Natural killer cell (primary cell): Measurements from ENCODE around the gene CRTC2. TPM values are rescaled to one million over a fixed set of nuclear protein-coding genes. Genes with fewer than 3 reads are reported as not detected.
A peak's percentile ranks its signal among the peaks of the same experiment; 100 is the strongest.
"Not testable (repeated sequence)": the region's sequence is repeated elsewhere in the genome, so short reads cannot be mapped to it uniquely, and the experiment has no call there.

ENCODE experiments used
- ATAC-seq, 3 donors: fragments of 150-1000 bp in 2 of 3; fragments of 200-7000 bp in 1 of 3; cut with Tn5 transposase; 1 replicate in 1 of 3; 2 replicates in 2 of 3; pipeline ENCODE4 v1.10.0; 2021; ENCODE audit warnings: mild to moderate bottlenecking in 2 of 3, moderate library complexity in 2 of 3
- DNase-seq, 2 donors: peaks; one replicate each; pipeline versions ENCODE4 v3.0.0 to v3.0.0-alpha.2; 2013 to 2021; ENCODE audit warnings: mixed read lengths in 1 of 2
- H3K27ac ChIP-seq: one replicate; pipeline ENCODE4 v1.5.1; 2013; ENCODE audit warnings: mild to moderate bottlenecking, low read length
- H3K27me3 ChIP-seq: one replicate; pipeline ENCODE4 v1.6.1; 2013; ENCODE audit warnings: low read length; ENCODE audit not compliant: control insufficient read depth, insufficient read depth
- H3K36me3 ChIP-seq: one replicate; pipeline ENCODE4 v1.6.1; 2013; ENCODE audit warnings: low read length; ENCODE audit not compliant: control insufficient read depth, insufficient read depth
- H3K4me1 ChIP-seq: one replicate; pipeline ENCODE4 v1.6.1; 2013; ENCODE audit warnings: low read length; ENCODE audit not compliant: control insufficient read depth, insufficient read depth
- H3K4me3 ChIP-seq: one replicate; pipeline ENCODE4 v1.5.1; 2013; ENCODE audit warnings: low read length
- H3K9me3 ChIP-seq: one replicate; pipeline ENCODE4 v1.6.1; 2013; ENCODE audit warnings: low read length; ENCODE audit not compliant: control insufficient read depth, insufficient read depth
- H3K27ac Mint-ChIP-seq, 2 donors: one replicate each; pipeline ENCODE4 v1.8.0; 2022; ENCODE audit warnings: mild to moderate bottlenecking in 2 of 2, mixed read lengths in 2 of 2, moderate library complexity in 1 of 2
- H3K27me3 Mint-ChIP-seq, 2 donors: one replicate each; pipeline ENCODE4 v1.8.0; 2022; ENCODE audit warnings: low read depth in 2 of 2, mixed read lengths in 2 of 2
- H3K36me3 Mint-ChIP-seq: one replicate; pipeline ENCODE4 v1.8.0; 2022; ENCODE audit warnings: mixed read lengths
- H3K4me1 Mint-ChIP-seq, 2 donors: one replicate each; pipeline ENCODE4 v1.8.0; 2022; ENCODE audit warnings: mixed read lengths in 2 of 2
- H3K4me3 Mint-ChIP-seq: one replicate; pipeline ENCODE4 v1.8.0; 2022; ENCODE audit warnings: mild to moderate bottlenecking, moderate library complexity, mixed read lengths
- H3K9me3 Mint-ChIP-seq, 2 donors: one replicate each; pipeline ENCODE4 v1.8.0; 2022; ENCODE audit warnings: mixed read lengths in 2 of 2
- CTCF ChIP-seq: fragments of 200-600 bp; IDR thresholded peaks from one replicate; pipeline ENCODE4 v1.8.0; 2022; ENCODE audit warnings: antibody characterized with exemption
- WGBS: methylation state at CpG from one replicate; pipeline ENCODE4 v1.1.7; 2013; ENCODE audit warnings: missing lambda C conversion rate; ENCODE audit not compliant: insufficient coverage; 5-methylcytosine and 5-hydroxymethylcytosine counted together
- intact Hi-C: fragments of 100-400 bp; cut with micrococcal nuclease; formaldehyde crosslinking; loops from one replicate; pipeline ENCODE4 v1.14.2; 2022
- total RNA-seq, 4 donors: library from RNA; stranded (reverse); fragments of 120-200 nt in 1 of 4; gene quantifications; one replicate each; pipeline versions ENCODE4 v1.2.3 to v1.2.4, GENCODE V29; 2013 to 2022

The CRTC2 gene
- total RNA-seq, 3 donors from 2014 or later (not counting 1 experiment from before 2014, with no cell fraction given), result 144 to 166 (median 154) TPM

GRCh38 chr1:153912349-153912748 lies 46.1 kb downstream of the CRTC2 start:
- Histone ChIP-seq H3K27ac (no peak overlapping the region), H3K27me3 (no peaks in the 10 kb centered on the region), H3K36me3 (peaks cover 12% of the 10 kb centered on the region), H3K4me3 (no peak overlapping the region), H3K4me1 (no peaks in the 10 kb centered on the region), H3K9me3 (no peaks in the 10 kb centered on the region)
- no peaks in the 10 kb centered on the region for H3K9me3 Mint-ChIP-seq
- no peaks in the 10 kb centered on the region for H3K27me3 Mint-ChIP-seq
- ATAC-seq, result no peak
- DNase-seq, result no peak
- TF ChIP-seq CTCF, result no peak
- peaks cover 26 to 28% of the 10 kb centered on the region in 2 donors for H3K4me1 Mint-ChIP-seq
- H3K27ac Mint-ChIP-seq, result peak overlapping the region; percentile 38 to 68
- H3K4me3 Mint-ChIP-seq, result peak overlapping the region; percentile 2
- intact Hi-C loops, result no loop called here
- H3K36me3 Mint-ChIP-seq, result peaks cover 1% of the 10 kb centered on the region
- 36% methylated on average over 2 of the region's 2 CpGs for WGBS

- H3K9me3 ChIP-seq, H3K9me3 Mint-ChIP-seq, H3K4me3 ChIP-seq, H3K27me3 ChIP-seq, intact Hi-C loops, H3K4me1 ChIP-seq, H3K27me3 Mint-ChIP-seq, ATAC-seq, H3K4me3 Mint-ChIP-seq, DNase-seq, H3K27ac ChIP-seq, H3K36me3 Mint-ChIP-seq: not testable (repeated sequence)
- H3K36me3 ChIP-seq, result peaks cover 11% of the 10 kb centered on the region
- Mint-ChIP-seq H3K4me1 (peaks cover 22 to 32% of the 10 kb centered on the region in 2 donors), H3K27ac (peak overlapping the region; percentile 33 to 45)
- WGBS, result 73% methylated on average over 2 of the region's 6 CpGs
Measured at GRCh38 chr1:153910560-153910959, 47.9 kb downstream of the CRTC2 start.

- no peak overlapping the region for H3K4me3 ChIP-seq
- H3K9me3 ChIP-seq, result no peaks in the 10 kb centered on the region
- H3K27me3 ChIP-seq, result no peaks in the 10 kb centered on the region
- H3K9me3 Mint-ChIP-seq, result no peaks in the 10 kb centered on the region
- TF ChIP-seq CTCF, result no peak
- H3K27ac Mint-ChIP-seq, result no peak overlapping the region
- 100% methylated on average over 1 of the region's 6 CpGs for WGBS
- H3K4me3 Mint-ChIP-seq, result no peak overlapping the region
- ATAC-seq, result no peak
- H3K27ac ChIP-seq, result no peak overlapping the region
- H3K4me1 ChIP-seq, result peaks cover 6% of the 10 kb centered on the region
- peaks cover 15% of the 10 kb centered on the region for H3K36me3 ChIP-seq
- no peaks in the 10 kb centered on the region for H3K27me3 Mint-ChIP-seq
- no peak for DNase-seq
- H3K4me1 Mint-ChIP-seq, result peaks cover 22 to 37% of the 10 kb centered on the region in 2 donors
- H3K36me3 Mint-ChIP-seq, result peaks cover 6% of the 10 kb centered on the region
- intact Hi-C loops, result no loop called here
Measured at GRCh38 chr1:153908071-153908470, 50.3 kb downstream of the CRTC2 start.

- peaks cover 6% of the 10 kb centered on the region for H3K36me3 Mint-ChIP-seq
- intact Hi-C loops, result no loop called here
Measured at GRCh38 chr1:153907134-153907533, 51.3 kb downstream of the CRTC2 start.

More at GRCh38 chr1:153907134-153907533, 51.3 kb downstream of the CRTC2 start:
- Histone ChIP-seq H3K9me3 (no peaks in the 10 kb centered on the region), H3K4me1 (peaks cover 9% of the 10 kb centered on the region), H3K4me3 (no peak overlapping the region), H3K27me3 (no peaks in the 10 kb centered on the region), H3K36me3 (peaks cover 13% of the 10 kb centered on the region), H3K27ac (no peak overlapping the region)
- peaks cover 18 to 38% of the 10 kb centered on the region in 2 donors for H3K4me1 Mint-ChIP-seq
- no peak for TF ChIP-seq CTCF
- DNase-seq (no peak), ATAC-seq (no peak)
- WGBS, result 95% methylated on average over 4 of the region's 6 CpGs
- H3K27ac Mint-ChIP-seq, result peak overlapping the region; percentile 1 to 8
- H3K4me3 Mint-ChIP-seq, result no peak overlapping the region
- no peaks in the 10 kb centered on the region for H3K9me3 Mint-ChIP-seq
- H3K27me3 Mint-ChIP-seq, result no peaks in the 10 kb centered on the region
